HepG2 (cell line): ENCODE results near the gene FBN2.

Experiments
- ATF1 ChIP-seq: IDR thresholded peaks from 2 replicates; pipeline ENCODE4 v1.6.1; 2016; ENCODE audit warnings: mild to moderate bottlenecking, control low read depth
- BRCA1 ChIP-seq: sonication (generic); formaldehyde crosslinking; IDR thresholded peaks from 2 replicates; pipeline ENCODE4 v1.4.0; 2020; ENCODE audit warnings: missing genetic modification reagents
- HDAC6 ChIP-seq: fragments of 200-600 bp; sonication (generic); IDR thresholded peaks from 2 replicates; pipeline ENCODE4 v1.7.0; 2017; ENCODE audit warnings: mild to moderate bottlenecking, antibody characterized with exemption, low read length, low read depth
- IRF2 ChIP-seq: IDR thresholded peaks from 2 replicates; pipeline ENCODE4 v1.6.1; 2018; ENCODE audit warnings: missing genetic modification reagents, missing compliant biosample characterization
- MAX ChIP-seq: IDR thresholded peaks from 2 replicates; pipeline ENCODE4 v1.6.1; 2012; ENCODE audit warnings: inconsistent platforms
- MED13 ChIP-seq: sonication (generic); formaldehyde crosslinking; IDR thresholded peaks from 2 replicates; pipeline ENCODE4 v1.5.0; 2020; ENCODE audit warnings: missing genetic modification reagents
- REST ChIP-seq, 2 experiments: IDR thresholded peaks; 2 replicates each; pipeline ENCODE4 v1.6.1; 2011 to 2012; ENCODE audit warnings: low read length in 2 of 2, borderline replicate concordance in 1 of 2, low read depth in 1 of 2, mild to moderate bottlenecking in 1 of 2, moderate library complexity in 1 of 2
- SP2 ChIP-seq: sonication (generic); formaldehyde crosslinking; IDR thresholded peaks from 2 replicates; pipeline ENCODE4 v1.5.1; 2020; ENCODE audit warnings: mild to moderate bottlenecking, missing genetic modification reagents
- ZBTB38 ChIP-seq: sonication (generic); formaldehyde crosslinking; IDR thresholded peaks from 2 replicates; pipeline ENCODE4 v1.5.1; 2020; ENCODE audit warnings: mild to moderate bottlenecking, missing genetic modification reagents
- ZNF432 ChIP-seq: sonication (generic); formaldehyde crosslinking; IDR thresholded peaks from 2 replicates; pipeline ENCODE4 v1.5.0; 2020; ENCODE audit warnings: missing genetic modification reagents, mild to moderate bottlenecking, borderline replicate concordance
- ZZZ3 ChIP-seq: sonication (generic); formaldehyde crosslinking; IDR thresholded peaks from 2 replicates; pipeline ENCODE4 v1.4.0; 2020; ENCODE audit warnings: missing genetic modification reagents, mild to moderate bottlenecking, borderline replicate concordance

- TF ChIP-seq MED13 (CRISPR knock-in tag) (no peak), ZBTB38 (CRISPR knock-in tag) (no peak), HDAC6 (no peak), BRCA1 (CRISPR knock-in tag) (no peak), ATF1 (CRISPR knock-in tag) (no peak), IRF2 (CRISPR knock-in tag) (no peak), ZNF432 (no peak), MAX (no peak), SP2 (CRISPR knock-in tag) (no peak), ZZZ3 (CRISPR knock-in tag) (no peak), REST (IDR thresholded peaks at IDR 0.05; ENCODE audit: borderline replicate concordance in 1 of 2, low read depth in 1 of 2, low read length in 2 of 2) (no peak)
These were observed 324.7 kb downstream of the FBN2 start for GRCh38 chr5:128213340-128213739.
